Upper lobe of right lung (tissue), 1 donor: Measurements from ENCODE around the gene TFAP2B. TPM values are rescaled to one million over a fixed set of nuclear protein-coding genes. Genes with fewer than 3 reads are reported as not detected.

ENCODE experiments used
- ATAC-seq: fragments of 200-7000 bp; cut with Tn5 transposase; one replicate; pipeline ENCODE4 v1.9.1; 2020; ENCODE audit warnings: mild to moderate bottlenecking, moderate library complexity
- DNase-seq: peaks from one replicate; pipeline ENCODE4 v3.0.0-alpha.2; 2020
- H3K27ac ChIP-seq: fragments of 200-600 bp; one replicate; pipeline ENCODE4 v1.8.0; 2022
- H3K27me3 ChIP-seq: fragments of 200-600 bp; one replicate; pipeline ENCODE4 v1.8.0; 2022; ENCODE audit warnings: mild to moderate bottlenecking
- H3K36me3 ChIP-seq: fragments of 200-600 bp; one replicate; pipeline ENCODE4 v1.8.0; 2022
- H3K4me1 ChIP-seq: fragments of 200-600 bp; one replicate; pipeline ENCODE4 v1.8.0; 2022
- H3K4me3 ChIP-seq: fragments of 200-600 bp; one replicate; pipeline ENCODE4 v1.8.0; 2022; ENCODE audit warnings: mild to moderate bottlenecking
- H3K9me3 ChIP-seq: fragments of 200-600 bp; one replicate; pipeline ENCODE4 v1.8.0; 2022
- CTCF ChIP-seq: fragments of 200-600 bp; IDR thresholded peaks from one replicate; pipeline ENCODE4 v1.8.0; 2022; ENCODE audit warnings: antibody characterized with exemption
- intact Hi-C: fragments of 100-400 bp; cut with DNase I; formaldehyde crosslinking; loops from one replicate; pipeline ENCODE4 v1.11.0; 2022
- total RNA-seq: library from RNA; stranded (reverse); fragmentation: NEBNext Ultra II Directional; extraction: Animal tissue kit (Norgen Biotek cat#: 25700); gene quantifications from one replicate; pipeline ENCODE4 v1.2.1, GENCODE V29; 2021
- donor health status: DM: no; HTN: yes; CAD: no; lungs with severe emphysema.

Gene TFAP2B
- total RNA-seq, 1 donor from 2014 or later: not detected

- H3K4me3 ChIP-seq: no peak overlapping the region
- H3K9me3 ChIP-seq: no peaks in the 10 kb centered on the region
- H3K4me1 ChIP-seq: no peaks in the 10 kb centered on the region
- TF ChIP-seq CTCF: no peak
- intact Hi-C loops: no loop called here
- H3K27ac ChIP-seq: no peak overlapping the region
- no peak for DNase-seq
- no peaks in the 10 kb centered on the region for H3K36me3 ChIP-seq
- no peaks in the 10 kb centered on the region for H3K27me3 ChIP-seq
- no peak for ATAC-seq
These were observed 43.5 kb downstream of the TFAP2B start for GRCh38 chr6:50862176-50862575.

GRCh38 chr6:50864601-50865000 lies 45.9 kb downstream of the TFAP2B start:
- no peak for TF ChIP-seq CTCF
- Histone ChIP-seq H3K27ac (no peak overlapping the region), H3K27me3 (no peaks in the 10 kb centered on the region), H3K9me3 (no peaks in the 10 kb centered on the region), H3K4me3 (no peak overlapping the region), H3K4me1 (no peaks in the 10 kb centered on the region), H3K36me3 (no peaks in the 10 kb centered on the region)
- DNase-seq: no peak
- intact Hi-C loops: no loop called here
- ATAC-seq: no peak

- intact Hi-C loops: no loop called here
- H3K9me3 ChIP-seq: no peaks in the 10 kb centered on the region
- no peaks in the 10 kb centered on the region for H3K36me3 ChIP-seq
- H3K4me3 ChIP-seq: no peak overlapping the region
- DNase-seq: no peak
- no peaks in the 10 kb centered on the region for H3K4me1 ChIP-seq
- H3K27ac ChIP-seq: no peak overlapping the region
- ATAC-seq: no peak
- TF ChIP-seq CTCF: no peak
- H3K27me3 ChIP-seq: no peaks in the 10 kb centered on the region
These were observed 49.8 kb downstream of the TFAP2B start for GRCh38 chr6:50868466-50868865.

GRCh38 chr6:50873167-50873566 lies 54.5 kb downstream of the TFAP2B start:
- H3K4me1 ChIP-seq: no peaks in the 10 kb centered on the region
- ATAC-seq (no peak), DNase-seq (no peak)
- no peaks in the 10 kb centered on the region for H3K27me3 ChIP-seq
- no peak overlapping the region for H3K27ac ChIP-seq
- intact Hi-C loops: no loop called here
- no peak overlapping the region for H3K4me3 ChIP-seq
- no peak for TF ChIP-seq CTCF
- H3K9me3 ChIP-seq: no peaks in the 10 kb centered on the region
- no peaks in the 10 kb centered on the region for H3K36me3 ChIP-seq

- no peak overlapping the region for H3K4me3 ChIP-seq
- H3K4me1 ChIP-seq: no peaks in the 10 kb centered on the region
These were observed 65.7 kb downstream of the TFAP2B start for GRCh38 chr6:50884364-50884763.

More at GRCh38 chr6:50884364-50884763, 65.7 kb downstream of the TFAP2B start:
- no peak for TF ChIP-seq CTCF
- H3K36me3 ChIP-seq: no peaks in the 10 kb centered on the region
- no peaks in the 10 kb centered on the region for H3K27me3 ChIP-seq
- no peaks in the 10 kb centered on the region for H3K9me3 ChIP-seq
- intact Hi-C loops: no loop called here
- ATAC-seq (no peak), DNase-seq (no peak)
- H3K27ac ChIP-seq: no peak overlapping the region
